ENCODE data around the gene GPR87.

The GPR87 gene

DNA sequence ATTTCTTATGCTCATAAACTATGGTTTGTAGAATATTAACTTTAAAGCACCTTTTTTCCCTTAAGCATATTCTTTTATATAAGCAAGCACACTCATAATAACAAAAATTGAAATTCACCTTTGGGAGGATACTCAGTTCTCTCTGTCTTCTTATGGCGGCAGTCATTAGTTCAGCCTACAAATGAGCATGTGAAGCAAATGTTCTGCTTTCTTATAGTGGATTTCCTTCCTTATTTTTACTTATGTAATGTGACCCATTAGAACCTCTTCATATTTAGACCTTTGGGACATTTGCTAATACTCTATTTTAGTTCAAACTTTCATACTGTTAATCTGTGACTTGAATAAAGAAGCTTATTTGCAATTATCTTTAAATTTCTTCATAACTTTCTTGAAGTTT, 12.7 kb upstream of the GPR87 start, which contains the start of gene P2RY13:
P2RY13 (minus strand) TSS at position 187 of the 400 bp plus-strand sequence; CDS start at position 166, 21 bp downstream.
- H3K4me3 ChIP-seq (replicated peaks in 1 of 2; ENCODE audit: low read depth in 2 of 2, low read length in 2 of 2), result no peak within 1 kb of the TSS
- TF ChIP-seq, protein P1, sequence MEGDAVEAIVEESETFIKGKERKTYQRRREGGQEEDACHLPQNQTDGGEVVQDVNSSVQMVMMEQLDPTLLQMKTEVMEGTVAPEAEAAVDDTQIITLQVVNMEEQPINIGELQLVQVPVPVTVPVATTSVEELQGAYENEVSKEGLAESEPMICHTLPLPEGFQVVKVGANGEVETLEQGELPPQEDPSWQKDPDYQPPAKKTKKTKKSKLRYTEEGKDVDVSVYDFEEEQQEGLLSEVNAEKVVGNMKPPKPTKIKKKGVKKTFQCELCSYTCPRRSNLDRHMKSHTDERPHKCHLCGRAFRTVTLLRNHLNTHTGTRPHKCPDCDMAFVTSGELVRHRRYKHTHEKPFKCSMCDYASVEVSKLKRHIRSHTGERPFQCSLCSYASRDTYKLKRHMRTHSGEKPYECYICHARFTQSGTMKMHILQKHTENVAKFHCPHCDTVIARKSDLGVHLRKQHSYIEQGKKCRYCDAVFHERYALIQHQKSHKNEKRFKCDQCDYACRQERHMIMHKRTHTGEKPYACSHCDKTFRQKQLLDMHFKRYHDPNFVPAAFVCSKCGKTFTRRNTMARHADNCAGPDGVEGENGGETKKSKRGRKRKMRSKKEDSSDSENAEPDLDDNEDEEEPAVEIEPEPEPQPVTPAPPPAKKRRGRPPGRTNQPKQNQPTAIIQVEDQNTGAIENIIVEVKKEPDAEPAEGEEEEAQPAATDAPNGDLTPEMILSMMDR (IDR thresholded peaks at IDR 0.05; ENCODE audit: low read depth, low read length), result no peak
- DNase-seq (ENCODE audit: low read depth in 2 of 2), result no peak

DNA sequence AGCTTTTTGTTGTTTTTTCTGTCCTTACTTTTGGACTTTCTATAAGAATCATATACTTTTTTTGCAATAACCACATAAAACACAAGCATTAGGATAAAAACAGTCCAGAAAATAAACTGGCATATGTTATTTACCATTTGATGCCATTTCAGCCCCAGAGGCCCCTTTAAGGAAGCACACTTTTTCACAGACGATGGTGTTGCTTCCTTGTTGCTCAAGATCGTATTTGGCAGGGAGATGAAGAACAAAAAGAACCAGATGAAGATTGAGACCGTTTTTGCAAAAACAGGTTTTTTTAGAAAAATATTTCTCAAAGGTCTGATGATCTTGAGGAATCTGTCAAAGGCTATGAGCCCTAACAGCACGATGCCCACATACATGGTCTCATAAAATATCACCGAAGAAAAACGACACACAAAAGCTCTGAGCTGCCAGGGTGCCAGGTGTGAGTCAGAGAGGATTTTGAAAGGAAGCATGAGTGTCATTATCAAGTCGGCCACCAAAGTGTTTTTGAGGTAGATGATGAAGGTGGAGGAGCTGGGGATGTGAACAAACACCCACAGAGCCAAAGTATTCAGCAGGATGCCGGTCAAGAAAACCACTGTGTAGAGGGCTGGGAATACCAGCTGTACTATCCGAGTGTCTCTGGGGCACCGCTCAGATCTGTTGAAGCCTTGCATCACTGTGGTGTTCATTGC, 11.8 kb upstream of the GPR87 start:
- DNase-seq (ENCODE audit: low read depth in 2 of 2), result peak; percentile 40 to 52
- no peak overlapping the region for H3K4me3 ChIP-seq (replicated peaks in 1 of 2; ENCODE audit: low read depth in 2 of 2, low read length in 2 of 2)
- TF ChIP-seq, protein P1 (IDR thresholded peaks at IDR 0.05; ENCODE audit: low read depth, low read length), result no peak

- DNase-seq (ENCODE audit: low read depth in 2 of 2), result peak; percentile 55 to 58
- TF ChIP-seq, protein P1 (IDR thresholded peaks at IDR 0.05; ENCODE audit: low read depth, low read length), result peak; percentile 49
- no peak overlapping the region for H3K4me3 ChIP-seq (replicated peaks in 1 of 2; ENCODE audit: low read depth in 2 of 2, low read length in 2 of 2)
Observed at GRCh38 chr3:151327571-151328198, 11.1 kb upstream of the GPR87 start.

DNA sequence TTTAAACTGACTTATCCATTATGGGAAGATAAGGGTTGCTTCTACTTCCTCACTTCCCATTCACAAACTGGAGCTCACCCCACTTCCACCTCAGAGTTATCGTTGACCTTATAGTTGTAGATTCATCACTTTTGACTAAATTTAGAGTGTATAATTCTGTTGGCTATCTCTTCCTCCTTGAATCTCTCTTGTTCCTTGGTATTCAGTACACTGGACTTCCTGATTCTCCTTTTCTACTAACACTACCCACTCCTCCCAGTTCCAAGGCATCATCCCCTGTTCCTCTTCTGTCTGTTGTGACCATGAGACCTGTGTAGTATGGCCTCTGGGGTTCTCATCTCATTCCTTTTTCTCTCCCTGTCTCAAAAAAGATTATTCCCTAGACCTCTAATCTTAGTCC, 5.9 kb upstream of the GPR87 start:
- TF ChIP-seq, protein P1 (IDR thresholded peaks at IDR 0.05; ENCODE audit: low read depth, low read length), result no peak
- no peak overlapping the region for H3K4me3 ChIP-seq (replicated peaks in 1 of 2; ENCODE audit: low read depth in 2 of 2, low read length in 2 of 2)
- DNase-seq (ENCODE audit: low read depth in 2 of 2), result no peak

GRCh38 chr3:151321526-151321925, 4.9 kb upstream of the GPR87 start:
- TF ChIP-seq, protein P1 (IDR thresholded peaks at IDR 0.05; ENCODE audit: low read depth, low read length), result no peak
- no peak overlapping the region for H3K4me3 ChIP-seq (replicated peaks in 1 of 2; ENCODE audit: low read depth in 2 of 2, low read length in 2 of 2)
- no peak for DNase-seq (ENCODE audit: low read depth in 2 of 2)

- TF ChIP-seq, protein P1 (IDR thresholded peaks at IDR 0.05; ENCODE audit: low read depth, low read length), result no peak
- no peak for DNase-seq (ENCODE audit: low read depth in 2 of 2)
- H3K4me3 ChIP-seq (replicated peaks in 1 of 2; ENCODE audit: low read depth in 2 of 2, low read length in 2 of 2), result no peak overlapping the region
Observed at GRCh38 chr3:151320131-151320530, 3.5 kb upstream of the GPR87 start.

Data from cardiac fibroblast (primary cell).